NCI-H2227 (cell line): Measurements from ENCODE around the gene KDM1A.
"Not testable (repeated sequence)": the region's sequence is repeated elsewhere in the genome, so short reads cannot be mapped to it uniquely, and the experiment has no call there.

ENCODE experiments used
- DNase-seq: peaks from one replicate; lab custom pipeline; 2025; ENCODE audit not compliant: unreplicated experiment; lab: John Stamatoyannopoulos, UW

Gene KDM1A

GRCh38 chr1:23019094-23019862, at the start of gene KDM1A:
Gene KDM1A (plus strand): TSS chr1:23019468. CDS start chr1:23019597, 129 bp downstream.
- peak; percentile 99 for DNase-seq

- no peak for DNase-seq
These were observed 49.2 kb upstream of the KDM1A start for GRCh38 chr1:22970096-22970495.

GRCh38 chr1:22971161-22971560, 48.1 kb upstream of the KDM1A start:
- DNase-seq = no peak

- peak; percentile 10 for DNase-seq
These were observed 47.5 kb upstream of the KDM1A start for GRCh38 chr1:22971611-22972405.

GRCh38 chr1:22972760-22973159, 46.5 kb upstream of the KDM1A start, which contains the start of gene LACTBL1:
Gene LACTBL1 (minus strand): TSS chr1:22972866. CDS start chr1:22972316, 550 bp downstream.
- no peak for DNase-seq

GRCh38 chr1:22975694-22976093, 43.6 kb upstream of the KDM1A start:
- DNase-seq = no peak

- DNase-seq = no peak
These were observed 43.2 kb upstream of the KDM1A start for GRCh38 chr1:22976127-22976460.

- peak; percentile 91 for DNase-seq
These were observed 42.6 kb upstream of the KDM1A start for GRCh38 chr1:22976461-22977243.

GRCh38 chr1:22978299-22978698, 41.0 kb upstream of the KDM1A start:
- no peak for DNase-seq

- DNase-seq = not testable (repeated sequence)
These were observed 38.8 kb upstream of the KDM1A start for GRCh38 chr1:22980471-22980790.

GRCh38 chr1:22983944-22984343, 35.3 kb upstream of the KDM1A start:
- no peak for DNase-seq

- DNase-seq = not testable (repeated sequence)
These were observed 26.9 kb upstream of the KDM1A start for GRCh38 chr1:22992384-22992783.

- DNase-seq = peak; percentile 18
These were observed 26.0 kb upstream of the KDM1A start for GRCh38 chr1:22993220-22993795.

- no peak for DNase-seq
These were observed 23.5 kb upstream of the KDM1A start for GRCh38 chr1:22995774-22996173.

- DNase-seq = not testable (repeated sequence)
These were observed 21.7 kb upstream of the KDM1A start for GRCh38 chr1:22997528-22997927.

- DNase-seq = not testable (repeated sequence)
These were observed 19.1 kb upstream of the KDM1A start for GRCh38 chr1:23000133-23000532.

GRCh38 chr1:23002218-23002617, 17.1 kb upstream of the KDM1A start:
- DNase-seq = not testable (repeated sequence)

- no peak for DNase-seq
These were observed 15.2 kb upstream of the KDM1A start for GRCh38 chr1:23004112-23004511.

- DNase-seq = peak; percentile 10
These were observed 14.5 kb upstream of the KDM1A start for GRCh38 chr1:23004769-23005168.

GRCh38 chr1:23007106-23007505, 12.2 kb upstream of the KDM1A start:
- no peak for DNase-seq

GRCh38 chr1:23008901-23009300, 10.4 kb upstream of the KDM1A start:
- DNase-seq = no peak
